GM18868 (cell line): Measurements from ENCODE around the gene WDHD1.
A peak's percentile ranks its signal among the peaks of the same experiment; 100 is the strongest.
"Not testable (repeated sequence)": the region's sequence is repeated elsewhere in the genome, so short reads cannot be mapped to it uniquely, and the experiment has no call there.

Experiments used
- ATAC-seq: cut with Tn5 transposase; IDR thresholded peaks from one replicate; pipeline ENCODE4 v1.9.1; 2021; ENCODE audit warnings: mild to moderate bottlenecking, moderate library complexity; ENCODE audit not compliant: unreplicated experiment

The WDHD1 gene

DNA sequence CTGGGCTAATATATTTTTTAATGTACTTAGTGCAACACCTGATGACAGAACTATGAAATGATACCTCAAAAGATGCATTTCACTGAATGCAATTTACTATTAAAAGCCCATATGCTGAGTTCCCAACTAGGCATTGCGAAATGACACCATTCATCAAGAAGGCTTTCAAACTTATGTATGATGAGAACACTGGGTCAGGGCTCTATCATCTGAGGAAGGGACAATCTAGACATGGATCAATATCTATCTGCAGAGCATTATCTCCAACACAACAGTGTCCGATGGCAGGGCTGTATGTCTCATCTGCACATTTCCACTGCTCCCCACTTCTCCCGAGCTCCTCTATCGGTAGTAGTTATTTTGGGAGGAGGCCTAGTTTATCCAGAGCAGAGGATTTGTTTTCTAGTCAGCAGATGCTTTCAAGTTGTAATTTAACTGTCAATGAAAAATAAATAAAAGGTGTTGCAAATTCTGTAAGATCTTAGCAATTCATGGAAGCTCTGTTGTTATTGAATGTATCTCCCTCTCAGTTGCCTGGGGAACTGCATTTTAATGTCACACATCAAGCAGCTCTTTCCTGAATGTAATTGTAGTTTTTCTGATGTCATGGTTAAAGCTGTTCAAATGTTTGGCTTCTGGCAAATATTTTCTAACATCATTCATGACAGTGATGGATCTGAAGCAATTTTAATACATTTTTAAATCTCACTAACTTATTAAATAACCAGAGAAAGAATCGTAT, 116.9 kb downstream of the WDHD1 start:
- no peak for ATAC-seq

DNA sequence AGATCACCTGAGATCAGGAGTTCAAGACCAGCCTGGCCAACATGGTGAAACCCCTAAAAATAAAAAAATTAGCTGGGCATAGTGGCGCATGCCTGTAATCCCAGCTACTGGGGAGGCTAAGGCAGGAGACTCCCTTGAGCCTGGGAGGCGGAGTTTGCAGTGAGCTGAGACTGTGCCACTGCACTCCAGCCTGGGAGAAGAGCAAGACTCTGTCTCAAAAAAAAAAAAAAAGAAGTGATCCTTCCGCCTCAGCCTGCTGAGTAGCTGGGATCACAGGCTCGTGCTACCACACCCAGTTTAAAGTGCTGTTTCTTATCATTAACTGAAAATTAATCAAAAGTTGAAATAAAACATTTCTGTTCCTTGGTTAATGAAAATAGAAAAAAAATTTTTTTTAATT, 117.9 kb downstream of the WDHD1 start:
- not testable (repeated sequence) for ATAC-seq

- ATAC-seq = no peak
Measured at GRCh38 chr14:54908190-54908589, 118.7 kb downstream of the WDHD1 start.

DNA sequence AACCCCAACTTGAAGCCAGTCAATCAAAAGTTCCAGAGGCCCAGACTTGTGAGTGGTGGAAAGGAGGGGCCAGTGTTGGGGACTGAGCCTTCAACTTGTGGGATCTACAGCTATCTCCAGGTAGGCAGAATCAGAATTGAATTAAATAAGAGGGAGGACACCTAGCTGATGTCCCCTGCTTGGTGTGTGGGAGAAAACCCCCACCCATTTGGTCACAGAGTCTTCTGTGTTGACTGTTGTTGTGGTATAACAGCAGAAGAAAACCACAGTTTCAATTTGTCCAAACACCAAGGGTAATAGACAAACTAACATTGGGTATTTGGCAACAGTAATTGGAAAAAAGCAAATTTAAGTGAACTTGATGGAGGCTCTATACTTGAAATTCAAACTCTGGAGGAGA, 120.8 kb downstream of the WDHD1 start:
- no peak for ATAC-seq

DNA sequence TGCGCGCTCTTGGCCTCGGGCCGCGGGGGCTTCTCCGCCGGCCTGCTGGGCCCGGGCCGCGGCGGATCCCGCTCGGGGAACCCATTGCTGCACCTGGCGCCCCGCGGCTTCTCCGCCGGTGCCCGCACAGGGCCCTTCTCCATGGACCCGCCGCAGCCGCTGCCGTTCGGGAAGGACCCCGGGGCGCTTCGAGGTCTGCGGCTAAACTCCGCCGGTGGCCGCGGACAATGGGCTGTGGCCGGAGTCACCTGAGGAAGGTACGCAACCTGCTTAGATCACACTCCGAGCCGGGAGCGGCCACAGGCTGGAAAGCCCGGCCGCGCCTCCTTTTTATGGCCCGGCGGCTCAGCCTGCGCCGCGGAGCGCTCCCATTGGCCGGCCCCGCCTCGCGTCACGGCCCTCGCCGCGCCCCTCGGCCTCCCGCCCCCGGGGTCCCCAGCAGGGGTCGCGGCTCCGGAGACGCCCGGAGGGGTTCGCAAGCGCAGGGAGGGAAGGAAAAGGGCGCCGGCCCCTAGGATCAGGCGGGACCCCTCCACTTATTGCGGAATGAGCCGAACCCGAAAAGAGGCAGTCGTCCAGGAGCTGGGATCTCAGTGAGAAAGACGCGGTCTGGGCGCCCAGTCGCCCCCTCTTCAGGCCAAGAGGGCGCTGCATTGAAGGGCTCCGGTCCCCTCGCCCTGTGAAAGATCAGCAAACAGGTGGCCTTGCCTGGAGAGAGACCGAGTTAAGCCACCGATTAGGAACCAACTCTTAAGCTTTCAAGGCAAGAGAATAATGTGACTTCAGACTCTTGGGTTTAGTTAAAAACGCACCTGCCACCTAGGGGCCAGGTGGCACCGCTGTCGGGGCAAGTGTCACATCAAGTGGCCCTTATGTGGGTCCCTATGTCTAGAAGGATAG, 124.1 kb downstream of the WDHD1 start, which contains the start of gene GCH1:
Gene GCH1 (minus strand): TSS at position 306 of the 900 bp plus-strand sequence. CDS start 163 bp downstream, at position 143.
- peak; percentile 84 for ATAC-seq

DNA sequence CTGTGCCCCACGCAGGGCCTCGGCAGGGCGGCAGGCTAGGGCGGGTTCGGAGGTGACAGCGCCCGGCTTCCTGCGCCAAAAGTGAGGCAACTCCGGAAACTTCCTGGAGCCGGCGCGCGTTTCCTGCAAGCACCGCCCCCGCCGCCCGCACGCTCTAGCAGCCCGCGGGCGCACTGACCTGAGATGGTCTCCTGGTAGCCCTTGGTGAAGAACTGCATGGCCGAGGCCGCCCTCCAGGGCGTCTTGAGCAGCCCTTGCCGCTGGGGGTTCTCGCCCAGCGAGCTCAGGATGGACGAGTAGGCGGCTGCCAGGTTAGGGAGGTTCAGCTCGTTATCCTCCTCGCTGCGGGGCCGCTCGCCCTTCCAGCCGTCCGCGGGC, 124.8 kb downstream of the WDHD1 start:
- ATAC-seq = peak; percentile 53

DNA sequence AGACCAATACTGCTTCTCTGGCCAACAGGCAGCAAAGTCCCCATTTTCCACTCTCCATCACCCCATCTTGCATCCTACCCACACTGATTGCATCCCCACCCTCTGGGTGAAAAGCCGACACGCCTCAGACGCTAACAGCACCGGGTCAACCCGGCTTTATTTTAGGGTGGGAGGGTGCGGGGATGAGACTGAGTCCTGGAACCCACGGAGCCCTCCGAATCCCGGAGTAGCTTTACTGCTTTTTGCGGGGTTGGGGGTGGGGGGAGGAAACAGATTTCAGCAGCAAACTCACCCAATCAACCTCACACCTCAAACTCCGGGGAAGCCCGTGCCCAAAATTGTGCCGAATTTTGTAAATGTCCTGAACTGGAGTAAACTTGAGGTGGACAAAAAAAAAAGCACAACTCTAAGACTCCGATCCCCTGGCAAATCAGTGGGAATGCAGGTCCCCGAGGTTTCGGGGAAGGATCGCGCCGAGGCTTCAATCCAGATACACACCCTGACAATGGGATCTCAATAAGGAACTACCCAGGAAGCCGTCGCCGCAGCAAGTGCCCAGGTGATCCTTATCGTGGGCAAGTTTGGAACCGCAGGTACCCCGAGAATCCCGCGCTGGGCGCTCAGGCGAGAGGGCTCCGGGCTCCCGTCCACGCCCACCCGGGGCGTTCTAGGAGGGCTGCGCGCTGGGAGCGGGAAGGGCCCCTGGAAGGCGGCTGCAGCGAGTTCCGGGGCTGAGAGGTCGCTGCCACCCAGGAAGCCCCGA, 125.3 kb downstream of the WDHD1 start:
- no peak for ATAC-seq

DNA sequence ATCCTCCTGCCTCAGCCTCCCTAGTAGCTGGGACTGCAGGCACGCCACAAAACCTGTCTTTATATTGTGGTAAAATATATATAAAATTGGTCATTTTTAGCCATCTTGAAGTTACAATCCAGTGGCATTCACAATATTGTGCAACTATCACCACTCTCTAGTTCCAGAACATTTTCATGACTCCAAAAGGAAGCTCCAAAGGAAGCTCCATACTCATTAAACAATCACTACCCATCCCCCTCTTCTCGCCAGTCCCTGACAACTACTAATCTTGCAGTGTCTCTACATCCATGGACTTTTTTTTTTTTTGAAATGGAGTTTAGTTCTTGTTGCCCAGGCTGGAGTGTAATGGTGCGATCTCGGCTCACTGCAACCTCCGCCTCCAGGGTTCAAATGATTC, 127.3 kb downstream of the WDHD1 start:
- no peak for ATAC-seq

GRCh38 chr14:54897809-54898555, 128.9 kb downstream of the WDHD1 start:
- ATAC-seq = not testable (repeated sequence)

DNA sequence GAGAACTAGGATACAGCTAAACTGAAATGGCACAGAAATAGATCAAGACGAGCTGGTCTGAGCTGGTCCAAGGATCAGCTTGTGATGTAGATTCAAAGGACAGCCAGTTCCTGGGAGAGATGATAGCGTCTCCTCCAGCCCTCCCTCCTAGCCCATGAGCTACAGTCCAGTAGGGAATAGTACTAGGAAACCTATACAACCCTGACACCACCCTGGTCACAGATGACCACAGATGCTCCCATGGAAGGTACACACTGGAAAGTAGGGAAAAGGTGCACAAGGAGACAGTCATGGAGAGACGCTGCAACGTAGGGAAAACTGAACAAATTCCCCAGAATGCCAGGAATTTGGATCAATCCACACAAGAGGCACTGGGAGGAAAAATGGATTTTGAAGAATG, 131.2 kb downstream of the WDHD1 start:
- no peak for ATAC-seq

- ATAC-seq = no peak
Measured at GRCh38 chr14:54894995-54895394, 131.9 kb downstream of the WDHD1 start.

DNA sequence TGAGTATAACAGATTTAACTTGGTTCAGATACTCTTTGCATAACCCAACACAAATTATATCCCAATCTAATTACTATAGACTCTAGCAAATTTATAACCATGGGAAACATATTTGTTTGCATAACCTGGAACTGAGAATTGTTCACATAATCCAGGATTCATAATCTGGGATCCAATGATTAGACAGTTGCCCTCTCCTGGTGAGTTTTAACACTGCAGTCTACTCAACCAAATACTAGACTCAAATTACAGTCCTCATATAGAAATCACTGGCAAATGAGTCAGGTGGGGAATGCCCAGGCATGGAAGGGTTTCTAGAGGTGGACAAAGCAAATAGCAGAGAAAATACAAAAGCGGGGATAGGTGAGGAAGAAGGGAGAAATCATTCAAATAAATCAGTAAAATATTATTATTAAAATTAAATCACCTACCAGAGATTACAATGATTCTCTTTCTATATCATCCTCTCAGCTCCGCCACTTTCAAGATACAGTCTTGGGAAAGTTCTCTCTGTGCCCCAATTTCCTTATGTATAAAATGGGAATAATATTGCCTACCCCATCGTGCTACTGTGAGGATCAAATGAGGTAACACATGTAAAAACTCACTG, 133.6 kb downstream of the WDHD1 start:
- ATAC-seq = no peak

DNA sequence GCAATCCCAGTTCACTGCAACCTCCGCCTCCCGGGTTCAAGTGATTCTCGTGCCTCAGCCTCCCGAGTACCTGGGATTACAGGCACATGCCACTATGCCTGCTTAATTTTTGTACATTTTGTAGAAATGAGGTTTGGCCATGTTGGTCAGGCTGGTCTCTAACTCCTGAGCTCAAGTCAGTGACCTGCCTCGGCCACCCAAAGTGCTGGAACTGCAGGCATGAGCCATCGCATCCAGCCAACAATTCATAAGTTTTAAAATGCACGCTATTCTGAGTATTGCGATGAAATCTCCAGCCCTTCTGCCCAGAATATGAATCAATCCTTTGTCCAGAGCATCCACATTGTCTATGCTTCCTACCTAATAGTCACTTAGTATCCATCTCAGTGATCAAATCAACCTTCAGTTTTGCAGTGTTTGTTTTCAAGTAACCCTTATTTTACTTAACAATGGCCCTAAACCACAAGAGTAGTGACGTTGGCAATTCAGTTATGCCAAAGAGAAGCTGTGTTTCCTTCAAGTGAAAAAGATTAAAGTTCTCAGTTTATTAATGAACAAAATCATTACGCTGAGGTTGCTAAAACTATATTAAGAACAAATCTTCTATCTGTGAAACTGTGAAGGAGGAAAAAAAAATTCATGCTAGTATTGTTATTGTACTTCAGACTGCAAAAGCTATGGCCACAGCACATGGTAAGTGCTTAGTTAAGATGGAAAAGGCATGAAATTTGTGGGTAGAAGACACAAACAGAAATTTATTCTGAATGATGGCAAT, 135.2 kb downstream of the WDHD1 start:
- ATAC-seq = no peak

DNA sequence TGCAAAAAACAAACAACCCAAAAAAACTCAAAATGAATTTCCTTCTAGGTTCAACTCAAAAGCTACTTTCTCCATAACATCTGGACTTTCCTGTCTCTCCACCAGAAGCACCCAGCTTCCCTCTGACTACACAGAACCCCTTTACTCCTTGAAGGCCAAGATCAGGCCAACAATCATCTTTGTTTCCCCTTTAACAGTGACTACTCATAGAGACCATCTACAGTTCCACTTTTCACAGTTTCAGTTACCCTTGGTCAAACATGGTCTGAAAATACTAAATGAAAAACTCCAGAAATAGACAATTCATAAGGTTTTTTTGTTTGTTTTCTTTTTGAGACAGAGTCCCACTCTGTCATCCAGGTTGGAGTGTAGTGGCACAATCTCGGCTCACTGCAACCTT, 136.1 kb downstream of the WDHD1 start:
- peak; percentile 91 for ATAC-seq

DNA sequence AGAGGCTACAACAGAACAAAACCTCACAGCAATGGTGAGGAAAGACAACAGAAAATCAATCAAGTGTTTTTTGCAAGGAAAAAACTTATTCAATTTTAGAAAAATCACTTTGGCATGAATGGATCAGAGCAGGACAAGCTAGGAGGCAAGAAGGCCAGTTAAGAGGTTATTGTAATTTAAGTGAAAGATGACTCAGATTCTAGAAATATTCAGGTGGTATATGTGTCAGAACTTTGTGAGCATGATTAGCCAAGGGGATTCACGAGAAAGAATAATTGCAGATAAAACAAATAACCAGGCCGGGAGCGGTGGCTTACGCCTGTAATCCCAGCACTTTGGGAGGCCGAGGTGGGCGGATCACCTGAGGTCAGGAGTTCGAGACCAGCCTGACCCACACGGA, 137.0 kb downstream of the WDHD1 start:
- peak; percentile 45 for ATAC-seq
